Stimulated activated naive CD8-positive, alpha-beta T cell treated with anti-CD3 and anti-CD28 coated beads, Interleukin-15, amount 100 ng/mL, for 72 hours (primary cell): ENCODE measurements around the gene MARS1.

Experiments used
- ATAC-seq: fragments of 150-1000 bp; cut with Tn5 transposase; 2 replicates; pipeline ENCODE4 v1.10.0; 2021; ENCODE audit warnings: mild to moderate bottlenecking, moderate library complexity
- DNase-seq, 2 donors: peaks; one replicate each; pipeline ENCODE4 v3.0.0; 2021 to 2022
- H3K27ac Mint-ChIP-seq, 2 donors: one replicate each; pipeline ENCODE4 v1.8.0; 2022; ENCODE audit warnings: mild to moderate bottlenecking in 2 of 2, mixed read lengths in 2 of 2, moderate library complexity in 2 of 2
- H3K27me3 Mint-ChIP-seq: one replicate; pipeline ENCODE4 v1.8.0; 2022; ENCODE audit warnings: mixed read lengths
- H3K4me1 Mint-ChIP-seq: one replicate; pipeline ENCODE4 v1.8.0; 2022; ENCODE audit warnings: mild to moderate bottlenecking, mixed read lengths
- H3K4me3 Mint-ChIP-seq, 2 donors: one replicate each; pipeline ENCODE4 v1.8.0; 2022; ENCODE audit warnings: mild to moderate bottlenecking in 2 of 2, mixed read lengths in 2 of 2, moderate library complexity in 1 of 2
- H3K9me3 Mint-ChIP-seq, 2 donors: one replicate each; pipeline ENCODE4 v1.8.0; 2022; ENCODE audit warnings: mixed read lengths in 2 of 2

MARS1 gene

GRCh38 chr12:57464569-57464968 lies 23.3 kb upstream of the MARS1 start:
- ATAC-seq = no peak
- DNase-seq = no peak
- peaks cover 62% of the 10 kb centered on the region for H3K4me1 Mint-ChIP-seq
- peak overlapping the region in 1 of 2 donors; percentile 77 for H3K27ac Mint-ChIP-seq
- H3K27me3 Mint-ChIP-seq = peaks cover 14% of the 10 kb centered on the region
- H3K9me3 Mint-ChIP-seq = no peaks in the 10 kb centered on the region
- H3K4me3 Mint-ChIP-seq = peak overlapping the region in 1 of 2 donors; percentile 4

- no peak for ATAC-seq
Measured at GRCh38 chr12:57465030-57465746, 22.7 kb upstream of the MARS1 start.

GRCh38 chr12:57465747-57466505 lies 21.9 kb upstream of the MARS1 start:
- Mint-ChIP-seq H3K4me3 (no peak overlapping the region), H3K9me3 (no peaks in the 10 kb centered on the region), H3K4me1 (peaks cover 51% of the 10 kb centered on the region), H3K27ac (no peak overlapping the region), H3K27me3 (peaks cover 4% of the 10 kb centered on the region)
- ATAC-seq (no peak), DNase-seq (no peak)

More at GRCh38 chr12:57465030-57465746, 22.7 kb upstream of the MARS1 start:
- DNase-seq = no peak
- Mint-ChIP-seq H3K4me1 (peaks cover 58% of the 10 kb centered on the region), H3K27ac (no peak overlapping the region), H3K27me3 (peaks cover 12% of the 10 kb centered on the region), H3K9me3 (no peaks in the 10 kb centered on the region), H3K4me3 (no peak overlapping the region)

- H3K27ac Mint-ChIP-seq = no peak overlapping the region
- no peak overlapping the region for H3K4me3 Mint-ChIP-seq
- peaks cover 51% of the 10 kb centered on the region for H3K4me1 Mint-ChIP-seq
Measured at GRCh38 chr12:57467212-57467874, 20.5 kb upstream of the MARS1 start.

GRCh38 chr12:57467915-57468314 lies 20.0 kb upstream of the MARS1 start:
- Mint-ChIP-seq H3K9me3 (no peaks in the 10 kb centered on the region), H3K4me1 (peaks cover 51% of the 10 kb centered on the region), H3K4me3 (no peak overlapping the region), H3K27ac (no peak overlapping the region), H3K27me3 (no peaks in the 10 kb centered on the region)
- DNase-seq (no peak), ATAC-seq (no peak)

More at GRCh38 chr12:57467212-57467874, 20.5 kb upstream of the MARS1 start:
- DNase-seq (no peak), ATAC-seq (no peak)
- Mint-ChIP-seq H3K9me3 (no peaks in the 10 kb centered on the region), H3K27me3 (no peaks in the 10 kb centered on the region)

- H3K9me3 Mint-ChIP-seq = no peaks in the 10 kb centered on the region
- ATAC-seq (no peak), DNase-seq (no peak)
- H3K4me3 Mint-ChIP-seq = no peak overlapping the region
- no peaks in the 10 kb centered on the region for H3K27me3 Mint-ChIP-seq
- H3K4me1 Mint-ChIP-seq = peaks cover 51% of the 10 kb centered on the region
- no peak overlapping the region for H3K27ac Mint-ChIP-seq
Measured at GRCh38 chr12:57469296-57470164, 18.3 kb upstream of the MARS1 start.

GRCh38 chr12:57470286-57470969 lies 17.4 kb upstream of the MARS1 start:
- DNase-seq (no peak), ATAC-seq (peak; percentile 8)
- no peak overlapping the region for H3K27ac Mint-ChIP-seq
- H3K4me3 Mint-ChIP-seq = no peak overlapping the region
- H3K27me3 Mint-ChIP-seq = no peaks in the 10 kb centered on the region
- H3K9me3 Mint-ChIP-seq = no peaks in the 10 kb centered on the region
- peaks cover 52% of the 10 kb centered on the region for H3K4me1 Mint-ChIP-seq

GRCh38 chr12:57470970-57471656 lies 16.8 kb upstream of the MARS1 start:
- Mint-ChIP-seq H3K4me1 (peaks cover 53% of the 10 kb centered on the region), H3K9me3 (no peaks in the 10 kb centered on the region), H3K27me3 (no peaks in the 10 kb centered on the region), H3K4me3 (no peak overlapping the region), H3K27ac (peak overlapping the region in 1 of 2 donors; percentile 92)
- DNase-seq (no peak), ATAC-seq (peak; percentile 4)

- H3K4me1 Mint-ChIP-seq = peaks cover 59% of the 10 kb centered on the region
Measured at GRCh38 chr12:57471661-57472060, 16.2 kb upstream of the MARS1 start.

GRCh38 chr12:57472391-57472790 lies 15.5 kb upstream of the MARS1 start:
- Mint-ChIP-seq H3K27me3 (no peaks in the 10 kb centered on the region), H3K4me1 (peaks cover 59% of the 10 kb centered on the region), H3K9me3 (no peaks in the 10 kb centered on the region), H3K27ac (peak overlapping the region in 1 of 2 donors; percentile 84), H3K4me3 (no peak overlapping the region)
- DNase-seq = no peak
- no peak for ATAC-seq

More at GRCh38 chr12:57471661-57472060, 16.2 kb upstream of the MARS1 start:
- H3K4me3 Mint-ChIP-seq = no peak overlapping the region
- H3K27ac Mint-ChIP-seq = peak overlapping the region in 1 of 2 donors; percentile 84
- DNase-seq (no peak), ATAC-seq (no peak)
- no peaks in the 10 kb centered on the region for H3K27me3 Mint-ChIP-seq
- no peaks in the 10 kb centered on the region for H3K9me3 Mint-ChIP-seq

- DNase-seq (no peak), ATAC-seq (no peak)
- no peak overlapping the region for H3K4me3 Mint-ChIP-seq
- H3K4me1 Mint-ChIP-seq = peaks cover 65% of the 10 kb centered on the region
- no peaks in the 10 kb centered on the region for H3K27me3 Mint-ChIP-seq
- no peak overlapping the region for H3K27ac Mint-ChIP-seq
- H3K9me3 Mint-ChIP-seq = no peaks in the 10 kb centered on the region
Measured at GRCh38 chr12:57473392-57473791, 14.5 kb upstream of the MARS1 start.

GRCh38 chr12:57473886-57474285 lies 14.0 kb upstream of the MARS1 start:
- no peaks in the 10 kb centered on the region for H3K27me3 Mint-ChIP-seq
- H3K4me3 Mint-ChIP-seq = peak overlapping the region; percentile 71 to 76
- no peak for DNase-seq
- peaks cover 70% of the 10 kb centered on the region for H3K4me1 Mint-ChIP-seq
- H3K9me3 Mint-ChIP-seq = no peaks in the 10 kb centered on the region
- peak overlapping the region in 1 of 2 donors; percentile 95 for H3K27ac Mint-ChIP-seq
- no peak for ATAC-seq

- Mint-ChIP-seq H3K27me3 (no peaks in the 10 kb centered on the region), H3K27ac (peak overlapping the region; percentile 81 to 95), H3K4me1 (peaks cover 75% of the 10 kb centered on the region), H3K9me3 (no peaks in the 10 kb centered on the region), H3K4me3 (peak overlapping the region; percentile 71 to 76)
- ATAC-seq (no peak), DNase-seq (no peak)
Measured at GRCh38 chr12:57474430-57474829, 13.4 kb upstream of the MARS1 start.

- no peaks in the 10 kb centered on the region for H3K9me3 Mint-ChIP-seq
- peak overlapping the region; percentile 71 to 76 for H3K4me3 Mint-ChIP-seq
- H3K4me1 Mint-ChIP-seq = peaks cover 80% of the 10 kb centered on the region
- H3K27ac Mint-ChIP-seq = no peak overlapping the region
- no peak for DNase-seq
- no peak for ATAC-seq
- no peaks in the 10 kb centered on the region for H3K27me3 Mint-ChIP-seq
Measured at GRCh38 chr12:57474862-57475261, 13.0 kb upstream of the MARS1 start.
